Large intestine (tissue), 3 donors: ENCODE results near the gene PARG. TPM values are rescaled to one million over a fixed set of nuclear protein-coding genes. Genes with fewer than 3 reads are reported as not detected.
A peak's percentile ranks its signal among the peaks of the same experiment; 100 is the strongest.
"Not testable (repeated sequence)": the region's sequence is repeated elsewhere in the genome, so short reads cannot be mapped to it uniquely, and the experiment has no call there.

Experiments used
- DNase-seq, 2 donors: peaks; one replicate each; pipeline versions ENCODE4 v3.0.0 to v3.0.0-alpha.2; 2013
- H3K27ac ChIP-seq: one replicate; pipeline ENCODE4 v1.5.1; 2013; ENCODE audit warnings: low read length
- H3K27me3 ChIP-seq: 2 replicates; pipeline ENCODE4 v1.6.1; 2013; ENCODE audit warnings: low read length; ENCODE audit not compliant: control insufficient read depth, insufficient read depth
- H3K36me3 ChIP-seq: 2 replicates; pipeline ENCODE4 v1.6.1; 2013; ENCODE audit warnings: low read length; ENCODE audit not compliant: control insufficient read depth, insufficient read depth
- H3K4me1 ChIP-seq: one replicate; pipeline ENCODE4 v1.6.1; 2013; ENCODE audit warnings: low read length; ENCODE audit not compliant: control insufficient read depth, insufficient read depth
- H3K4me3 ChIP-seq: one replicate; pipeline ENCODE4 v1.5.1; 2013; ENCODE audit warnings: low read length
- H3K9me3 ChIP-seq: one replicate; pipeline ENCODE4 v1.6.1; 2013; ENCODE audit warnings: mild to moderate bottlenecking, low read depth, low read length, moderate library complexity; ENCODE audit not compliant: control insufficient read depth
- WGBS: methylation state at CpG from one replicate; pipeline ENCODE4 v1.1.5; 2013; ENCODE audit warnings: low lambda C conversion rate; ENCODE audit not compliant: insufficient coverage; 5-methylcytosine and 5-hydroxymethylcytosine counted together
- polyA plus RNA-seq: library from polyadenylated mRNA; unstranded; fragments of 120-200 nt; gene quantifications from one replicate; pipeline ENCODE4 v1.2.1, GENCODE V29; 2013

Gene PARG
- polyA plus RNA-seq, 1 donor = 21.5 TPM

DNA sequence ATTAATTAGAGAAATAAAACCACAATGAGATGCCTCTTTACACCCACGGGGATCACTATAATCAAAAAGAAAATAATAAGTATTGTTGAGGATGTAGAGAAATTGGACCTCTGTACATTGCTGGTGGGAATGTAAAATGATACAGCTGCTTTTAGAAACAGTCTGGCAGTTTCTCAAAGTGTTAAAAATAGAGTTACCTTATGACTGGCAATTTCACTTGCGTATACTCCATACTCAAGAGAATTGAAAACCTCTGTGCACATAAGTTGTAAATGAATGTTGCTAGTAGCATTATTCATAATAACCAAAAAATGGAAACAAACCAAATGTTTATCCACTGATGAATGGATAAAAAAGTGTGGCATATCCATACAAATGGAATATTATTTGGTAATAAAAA, 6.3 kb upstream of the PARG start:
- not testable (repeated sequence) for H3K9me3 ChIP-seq, DNase-seq, H3K4me1 ChIP-seq, H3K36me3 ChIP-seq, H3K4me3 ChIP-seq, H3K27me3 ChIP-seq, H3K27ac ChIP-seq
- no CpG with 5 or more reads among the region's 2 CpGs for WGBS

DNA sequence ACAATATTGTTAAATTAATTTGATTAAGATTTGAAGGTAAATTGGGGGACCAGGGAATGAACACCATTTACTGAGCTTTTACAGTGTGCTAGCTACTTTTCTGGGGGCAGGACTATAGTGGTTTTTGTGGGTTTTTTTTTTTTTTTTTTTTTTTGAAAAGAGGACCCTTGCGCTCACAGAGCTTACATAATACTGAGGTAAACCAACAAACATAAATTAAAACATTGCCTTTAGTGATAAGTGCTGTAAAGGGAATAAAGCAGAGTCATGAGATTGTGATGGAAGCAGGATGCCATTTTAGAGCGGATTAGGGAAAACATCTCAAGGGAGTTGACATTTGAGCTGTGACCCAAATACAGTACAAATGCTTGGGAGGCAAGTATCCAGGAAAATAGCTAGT, 1.8 kb upstream of the PARG start:
- no CpG with 5 or more reads among the region's 2 CpGs for WGBS
- not testable (repeated sequence) for H3K4me1 ChIP-seq, H3K27me3 ChIP-seq, H3K27ac ChIP-seq, H3K4me3 ChIP-seq, H3K9me3 ChIP-seq, H3K36me3 ChIP-seq, DNase-seq

DNA sequence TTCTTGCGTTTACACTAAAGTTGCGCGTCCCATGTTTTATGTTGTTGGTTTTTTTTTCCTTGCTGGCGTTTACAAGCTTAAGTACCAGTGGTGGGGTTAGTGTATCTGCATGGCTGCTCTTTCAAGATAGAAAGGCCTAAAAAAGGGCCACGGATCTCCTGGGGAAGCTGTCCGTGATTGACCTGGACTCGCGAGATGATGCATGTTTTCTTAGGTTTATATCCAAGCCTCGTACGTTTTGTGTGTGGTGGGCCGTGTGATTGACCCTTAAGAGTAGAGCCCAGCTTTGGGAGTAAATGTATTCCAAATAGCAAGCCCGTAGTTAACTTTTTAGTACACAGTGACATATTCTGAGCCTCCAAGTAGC, 495 bp upstream of the PARG start:
- Histone ChIP-seq H3K4me3 (peak overlapping the region; percentile 79), H3K27ac (peak overlapping the region; percentile 62)
- peak in 1 of 2 donors; percentile 3 for DNase-seq
- H3K27me3 ChIP-seq, H3K36me3 ChIP-seq, H3K9me3 ChIP-seq, H3K4me1 ChIP-seq: not testable (repeated sequence)
- WGBS = 0% methylated on average over 3 of the region's 12 CpGs

DNA sequence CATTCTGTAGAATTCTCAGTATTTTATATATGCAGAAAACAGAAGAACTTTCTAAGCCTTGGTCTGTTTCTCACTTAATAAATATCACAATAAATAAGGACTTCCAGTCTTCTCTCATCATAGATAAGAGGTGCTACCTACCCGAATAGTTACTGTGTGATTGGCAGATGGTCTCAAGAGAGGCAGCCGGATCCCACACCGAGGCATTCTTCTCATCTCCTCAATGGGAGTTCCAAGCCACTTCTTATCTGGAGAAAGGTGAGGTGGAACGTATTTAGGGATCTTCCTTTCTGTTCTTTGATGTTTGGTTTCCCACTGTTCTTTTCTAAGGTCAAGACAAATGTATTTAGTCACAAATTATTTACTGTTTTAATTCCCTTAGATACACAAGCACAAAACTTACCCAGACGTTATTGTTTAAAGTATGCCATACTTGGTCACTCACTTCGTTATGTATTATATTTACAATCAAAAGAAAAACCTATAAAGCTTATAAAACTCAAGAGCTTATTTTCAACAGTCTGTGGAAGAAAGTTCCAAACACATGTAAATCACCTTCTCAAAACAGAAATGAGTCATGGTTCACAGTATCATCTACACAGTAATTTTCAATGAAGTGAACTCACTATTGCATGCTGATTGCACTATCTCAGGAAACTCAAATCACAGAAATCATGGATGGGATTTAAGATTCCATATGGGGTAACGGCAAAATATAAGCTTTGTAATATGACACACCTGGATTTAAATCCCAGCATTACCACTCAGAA, 9.7 kb downstream of the PARG start:
- not testable (repeated sequence) for H3K9me3 ChIP-seq, H3K27me3 ChIP-seq, H3K36me3 ChIP-seq, H3K4me1 ChIP-seq, DNase-seq, H3K4me3 ChIP-seq, H3K27ac ChIP-seq
- WGBS = no CpG with 5 or more reads among the region's 7 CpGs

DNA sequence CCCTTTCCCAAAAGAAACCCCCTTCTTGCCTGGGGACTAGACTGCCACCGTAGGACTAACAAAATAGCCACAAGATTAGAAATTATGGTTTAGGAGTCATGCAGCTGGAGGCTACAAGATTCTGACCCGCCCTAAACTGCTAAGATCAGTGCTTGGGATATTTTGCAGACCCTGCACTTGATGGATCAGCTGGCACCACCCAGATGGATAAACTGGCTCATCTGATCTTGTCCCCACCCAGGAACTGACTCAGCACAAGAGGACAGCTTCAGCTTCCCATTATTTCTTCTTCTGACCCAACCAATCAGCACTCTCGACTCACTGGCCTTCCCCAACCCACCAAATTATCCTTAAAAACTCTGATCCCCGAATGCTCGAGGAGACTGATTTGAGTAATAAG, 10.6 kb downstream of the PARG start:
- no CpG with 5 or more reads among the region's 5 CpGs for WGBS
- H3K36me3 ChIP-seq, DNase-seq: not testable (repeated sequence)

DNA sequence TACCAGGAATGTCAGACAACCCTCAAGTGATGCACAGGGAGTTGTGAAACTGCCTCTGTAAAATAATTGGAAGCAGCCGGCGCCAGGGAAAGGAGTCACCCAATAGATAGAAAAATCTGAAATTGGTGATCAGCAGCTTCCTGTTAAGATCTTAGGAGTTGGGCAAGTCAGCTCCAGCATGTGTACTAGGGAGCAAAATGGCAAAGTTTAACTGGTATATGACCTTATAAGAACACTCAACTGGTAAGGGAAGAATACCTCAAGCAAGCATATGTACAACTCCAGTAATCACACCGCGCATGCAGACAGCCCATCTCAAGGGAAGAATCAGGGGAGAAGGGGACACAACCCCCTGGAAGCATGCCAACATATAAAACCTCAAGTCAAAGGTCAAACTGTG, 18.3 kb downstream of the PARG start:
- H3K9me3 ChIP-seq, H3K4me3 ChIP-seq, H3K27me3 ChIP-seq, DNase-seq, H3K4me1 ChIP-seq, H3K36me3 ChIP-seq, H3K27ac ChIP-seq: not testable (repeated sequence)
- no CpG with 5 or more reads among the region's 4 CpGs for WGBS

More for the DNA sequence above, 10.6 kb downstream of the PARG start:
- not testable (repeated sequence) for H3K27ac ChIP-seq, H3K9me3 ChIP-seq, H3K4me1 ChIP-seq, H3K27me3 ChIP-seq, H3K4me3 ChIP-seq

DNA sequence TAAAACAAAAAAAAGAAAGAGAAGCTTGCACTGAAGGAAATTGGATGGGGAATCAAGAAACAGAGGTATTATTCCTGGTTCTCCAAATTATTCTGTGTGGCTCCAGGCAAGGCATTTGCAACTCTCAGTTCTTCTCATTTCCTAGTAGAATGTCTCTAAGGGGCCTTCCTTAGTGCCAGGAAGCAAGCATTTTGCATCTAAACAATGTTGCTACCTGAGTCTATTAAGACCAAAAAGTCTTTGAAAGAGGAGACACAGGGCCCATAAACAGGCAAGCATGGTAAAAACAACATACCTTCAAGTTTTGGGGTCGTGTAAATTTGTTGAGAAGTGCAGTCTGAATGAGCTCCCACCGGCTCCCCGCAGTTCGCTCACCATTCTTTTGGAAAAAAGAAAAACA, 19.8 kb downstream of the PARG start:
- not testable (repeated sequence) for H3K36me3 ChIP-seq, DNase-seq, H3K27me3 ChIP-seq, H3K27ac ChIP-seq, H3K4me1 ChIP-seq, H3K4me3 ChIP-seq, H3K9me3 ChIP-seq
- WGBS = no CpG with 5 or more reads among the region's 4 CpGs

DNA sequence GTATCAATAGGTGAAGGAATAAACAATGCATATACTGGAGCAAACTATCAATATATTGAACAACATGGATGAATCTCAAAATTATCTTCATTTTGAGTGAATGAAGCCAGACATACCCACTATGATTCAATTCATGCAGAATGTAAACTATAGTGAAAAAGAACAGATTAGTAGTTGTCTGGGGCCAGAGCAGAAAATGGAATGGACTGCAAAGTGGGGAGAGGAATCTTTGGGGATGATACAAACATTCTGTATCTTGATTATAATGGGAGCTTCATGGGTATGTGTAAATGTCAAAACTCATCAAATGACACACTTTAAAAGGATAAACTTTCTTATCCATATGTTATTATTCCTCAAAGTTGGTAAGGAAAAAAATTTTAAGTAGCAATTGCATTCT, 23.9 kb downstream of the PARG start:
- not testable (repeated sequence) for DNase-seq, H3K36me3 ChIP-seq, H3K4me1 ChIP-seq, H3K4me3 ChIP-seq, H3K27me3 ChIP-seq, H3K9me3 ChIP-seq, H3K27ac ChIP-seq

DNA sequence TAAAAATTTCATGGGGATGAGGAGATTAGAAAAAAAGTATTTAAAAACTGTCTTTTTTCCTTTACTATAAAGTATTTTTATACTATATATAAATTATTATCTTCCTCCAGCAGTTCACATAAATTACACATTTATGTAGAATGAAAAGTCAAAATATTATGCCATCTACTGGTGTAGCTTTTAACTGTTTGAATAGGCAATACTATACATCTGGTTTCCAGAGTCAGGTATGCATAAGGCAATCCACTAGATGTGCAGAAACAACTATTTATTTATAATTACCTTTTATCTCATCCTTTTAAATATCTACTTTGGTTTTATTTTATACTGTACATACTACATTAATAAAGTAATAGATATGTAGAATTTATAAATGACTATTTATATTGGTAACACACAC, 25.4 kb downstream of the PARG start:
- not testable (repeated sequence) for DNase-seq, H3K4me3 ChIP-seq, H3K27me3 ChIP-seq, H3K36me3 ChIP-seq, H3K27ac ChIP-seq, H3K4me1 ChIP-seq, H3K9me3 ChIP-seq

DNA sequence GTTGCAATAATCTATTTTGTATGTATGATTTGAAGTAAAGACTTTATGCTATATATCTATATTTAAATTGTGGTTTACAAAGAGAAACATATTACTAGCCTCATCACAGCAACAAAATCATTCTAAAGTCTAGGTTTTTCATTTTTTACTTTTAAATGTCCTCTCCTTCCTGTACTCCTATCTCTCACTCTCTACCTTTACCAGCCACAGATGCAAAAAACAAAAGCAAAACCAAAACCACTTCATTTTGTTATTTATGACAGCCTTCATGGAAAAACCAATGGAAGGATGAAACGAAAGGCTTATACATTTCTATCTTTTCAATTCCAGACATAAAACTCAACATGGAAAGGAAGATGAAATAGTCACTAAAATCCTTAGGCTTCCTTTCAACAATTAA, 31.5 kb downstream of the PARG start:
- not testable (repeated sequence) for H3K27ac ChIP-seq, H3K4me1 ChIP-seq, H3K27me3 ChIP-seq, DNase-seq, H3K36me3 ChIP-seq, H3K4me3 ChIP-seq, H3K9me3 ChIP-seq
- no CpG with 5 or more reads among the region's 1 CpG for WGBS

DNA sequence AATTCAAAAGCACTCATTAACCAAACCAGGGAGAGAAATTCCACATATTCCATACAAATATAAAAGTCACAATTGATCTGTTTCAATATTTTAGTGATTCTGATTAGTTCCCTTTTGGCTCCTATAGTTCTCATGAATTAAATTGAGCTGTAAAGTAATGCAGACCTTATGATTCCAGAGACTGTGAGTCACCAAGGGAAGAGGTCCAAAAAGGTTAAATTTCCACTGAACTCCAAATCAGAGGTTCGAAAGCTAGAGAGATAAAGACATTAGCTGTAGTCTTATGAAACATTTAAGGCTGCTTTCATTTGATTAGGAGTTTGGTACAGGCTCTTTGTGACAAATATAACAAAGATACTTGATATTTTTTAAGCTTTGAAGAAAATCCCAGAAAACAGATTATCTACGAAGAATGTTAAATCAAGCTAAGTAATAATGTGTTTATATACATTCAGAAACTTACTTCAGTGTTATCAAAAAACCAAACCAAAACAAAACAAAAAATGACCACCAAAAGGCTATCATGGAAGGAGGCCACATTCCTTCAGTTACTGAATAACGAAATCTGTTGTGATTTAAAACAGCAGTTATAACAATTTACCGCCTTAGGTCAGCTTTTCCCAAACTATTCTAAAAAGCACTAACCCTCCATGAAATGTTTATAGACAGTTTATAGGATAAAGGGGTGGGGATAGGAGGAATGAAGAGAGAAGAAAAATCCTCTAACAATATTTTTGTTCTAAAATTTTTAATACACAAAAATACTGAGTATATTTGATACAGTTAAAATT, 33.3 kb downstream of the PARG start:
- WGBS = 83% methylated on average over 1 of the region's 4 CpGs

More for the DNA sequence above, 33.3 kb downstream of the PARG start:
- H3K27me3 ChIP-seq, H3K9me3 ChIP-seq, H3K36me3 ChIP-seq, DNase-seq, H3K4me3 ChIP-seq, H3K4me1 ChIP-seq, H3K27ac ChIP-seq: not testable (repeated sequence)
